Tibial nerve (tissue), 4 donors: Measurements from ENCODE around the gene CDC6. TPM values are rescaled to one million over a fixed set of nuclear protein-coding genes. Genes with fewer than 3 reads are reported as not detected.

Experiments
- DNase-seq, 2 donors: peaks; one replicate each; pipeline ENCODE4 v3.0.0-alpha.2; 2019; ENCODE audit warnings: low spot score in 2 of 2
- H3K27ac ChIP-seq, 4 donors: fragments of 200-600 bp; sonication (generic) in 3 of 4; one replicate each; pipeline ENCODE4 v1.5.1; 2017 to 2019; ENCODE audit warnings: mild to moderate bottlenecking in 1 of 4
- H3K27me3 ChIP-seq, 2 donors: fragments of 200-600 bp; sonication (generic) in 1 of 2; one replicate each; pipeline versions ENCODE4 v1.5.1 to v1.6.0; 2017 to 2019
- H3K36me3 ChIP-seq, 3 donors: fragments of 200-600 bp; sonication (generic); one replicate each; pipeline ENCODE4 v1.5.1; 2018 to 2019
- H3K4me1 ChIP-seq, 4 donors: fragments of 200-600 bp; sonication (generic) in 3 of 4; one replicate each; pipeline ENCODE4 v1.5.1; 2017 to 2019
- H3K4me3 ChIP-seq, 4 donors: fragments of 200-600 bp; sonication (generic) in 3 of 4; one replicate each; pipeline ENCODE4 v1.5.1; 2017 to 2019; ENCODE audit warnings: mild to moderate bottlenecking in 1 of 4, moderate library complexity in 1 of 4
- H3K9me3 ChIP-seq, 4 donors: fragments of 200-600 bp; sonication (generic) in 3 of 4; one replicate each; pipeline ENCODE4 v1.5.1; 2017 to 2019
- CTCF ChIP-seq, 5 experiments: fragments of 200-600 bp in 3 of 5; fragments of 450-650 bp in 2 of 5; sonication (generic) in 3 of 5; IDR thresholded peaks; one replicate each; pipeline ENCODE4 v1.5.1; 2016 to 2019; ENCODE audit warnings: antibody characterized with exemption in 5 of 5, mild to moderate bottlenecking in 3 of 5, moderate library complexity in 2 of 5
- EP300 ChIP-seq, 2 donors: sonication (generic); formaldehyde crosslinking; IDR thresholded peaks; one replicate each; pipeline ENCODE4 v1.6.1; 2017; ENCODE audit warnings: antibody characterized with exemption in 2 of 2, mild to moderate bottlenecking in 1 of 2
- POLR2A ChIP-seq, 2 donors: fragments of 450-650 bp; IDR thresholded peaks; one replicate each; pipeline ENCODE4 v1.6.1; 2017; ENCODE audit warnings: antibody characterized with exemption in 2 of 2, mild to moderate bottlenecking in 2 of 2, moderate library complexity in 2 of 2
- WGBS, 2 donors: methylation state at CpG; one replicate each; pipeline ENCODE4 v1.1.5; 2018; 5-methylcytosine and 5-hydroxymethylcytosine counted together
- total RNA-seq, 4 donors: library from RNA; depleted of rRNA; stranded (reverse); fragments of >200 nt; gene quantifications; one replicate each; pipeline ENCODE4 v1.1.0, GENCODE V29; 2016

CDC6 gene
- total RNA-seq, 4 donors from 2014 or later: 0.20 to 1.8 (median 0.43) TPM

GRCh38 chr17:40340880-40341807 is 53.5 kb downstream of the CDC6 start:
- Histone ChIP-seq H3K36me3 (no peaks in the 10 kb centered on the region), H3K4me3 (peak overlapping the region; percentile 79 to 95 (median 84)), H3K4me1 (peaks cover 0 to 82% (median 54%) of the 10 kb centered on the region in 4 donors), H3K27me3 (no peaks in the 10 kb centered on the region), H3K9me3 (no peaks in the 10 kb centered on the region), H3K27ac (peak overlapping the region; percentile 94 to 98 (median 96))
- TF ChIP-seq CTCF (IDR thresholded peaks at IDR 0.05) (peak in 3 of 5 experiments; percentile 30 to 37 (median 31)), EP300 (IDR thresholded peaks at IDR 0.05) (peak; percentile 81 to 89), POLR2A (IDR thresholded peaks at IDR 0.05) (peak; percentile 72 to 75)
- 1% methylated on average over 31 to 44 of the region's 55 CpGs for WGBS, 2 donors
- DNase-seq: peak; percentile 84 to 85

GRCh38 chr17:40341808-40342503 is 54.3 kb downstream of the CDC6 start:
- peak; percentile 69 to 77 for DNase-seq
- H3K4me1 ChIP-seq: peaks cover 0 to 82% (median 59%) of the 10 kb centered on the region in 4 donors
- TF ChIP-seq CTCF (IDR thresholded peaks at IDR 0.05) (no peak), EP300 (IDR thresholded peaks at IDR 0.05) (peak in 1 of 2 donors; percentile 33), POLR2A (IDR thresholded peaks at IDR 0.05) (peak in 1 of 2 donors; percentile 23)

GRCh38 chr17:40342504-40343218 is 55.0 kb downstream of the CDC6 start:
- H3K9me3 ChIP-seq: no peaks in the 10 kb centered on the region
- TF ChIP-seq POLR2A (IDR thresholded peaks at IDR 0.05) (no peak), EP300 (IDR thresholded peaks at IDR 0.05) (no peak), CTCF (IDR thresholded peaks at IDR 0.05) (no peak)
- H3K4me1 ChIP-seq: peaks cover 0 to 82% (median 59%) of the 10 kb centered on the region in 4 donors
- peak overlapping the region; percentile 94 to 98 (median 96) for H3K27ac ChIP-seq
- peak overlapping the region; percentile 79 to 95 (median 84) for H3K4me3 ChIP-seq
- no peak for DNase-seq
- no peaks in the 10 kb centered on the region for H3K36me3 ChIP-seq
- 3 to 6% methylated on average over 29 to 35 of the region's 38 CpGs for WGBS, 2 donors
- H3K27me3 ChIP-seq: no peaks in the 10 kb centered on the region

More at GRCh38 chr17:40341808-40342503, 54.3 kb downstream of the CDC6 start:
- H3K36me3 ChIP-seq: no peaks in the 10 kb centered on the region
- H3K4me3 ChIP-seq: peak overlapping the region; percentile 79 to 95 (median 84)
- H3K27ac ChIP-seq: peak overlapping the region; percentile 94 to 98 (median 96)
- WGBS, 2 donors: 1 to 2% methylated on average over 24 to 39 of the region's 55 CpGs
- H3K9me3 ChIP-seq: no peaks in the 10 kb centered on the region
- no peaks in the 10 kb centered on the region for H3K27me3 ChIP-seq

GRCh38 chr17:40343219-40344119 is 55.8 kb downstream of the CDC6 start:
- H3K27me3 ChIP-seq: no peaks in the 10 kb centered on the region
- peak in 1 of 2 donors; percentile 48 for TF ChIP-seq EP300 (IDR thresholded peaks at IDR 0.05)
- peak in 1 of 2 donors; percentile 9 for TF ChIP-seq POLR2A (IDR thresholded peaks at IDR 0.05)
- TF ChIP-seq CTCF (IDR thresholded peaks at IDR 0.05): no peak
- H3K4me3 ChIP-seq: peak overlapping the region; percentile 79 to 95 (median 84)
- peak overlapping the region; percentile 94 to 98 (median 96) for H3K27ac ChIP-seq
- 16 to 17% methylated on average over 15 of the region's 15 CpGs for WGBS, 2 donors
- peaks cover 0 to 1% (median 0%) of the 10 kb centered on the region in 3 donors for H3K36me3 ChIP-seq
- no peak for DNase-seq
- no peaks in the 10 kb centered on the region for H3K9me3 ChIP-seq
- H3K4me1 ChIP-seq: peaks cover 0 to 82% (median 60%) of the 10 kb centered on the region in 4 donors
